Ramos (cell line): ENCODE results near the gene THSD4.

Source experiments
- in situ Hi-C: fragments of 300-500 bp; cut with MboI; formaldehyde crosslinking; loops from one replicate; pipeline ENCODE4 v1.14.3; 2022; ENCODE audit warnings: low sequenced_read_pairs; ENCODE audit not compliant: unreplicated experiment

Gene THSD4

DNA sequence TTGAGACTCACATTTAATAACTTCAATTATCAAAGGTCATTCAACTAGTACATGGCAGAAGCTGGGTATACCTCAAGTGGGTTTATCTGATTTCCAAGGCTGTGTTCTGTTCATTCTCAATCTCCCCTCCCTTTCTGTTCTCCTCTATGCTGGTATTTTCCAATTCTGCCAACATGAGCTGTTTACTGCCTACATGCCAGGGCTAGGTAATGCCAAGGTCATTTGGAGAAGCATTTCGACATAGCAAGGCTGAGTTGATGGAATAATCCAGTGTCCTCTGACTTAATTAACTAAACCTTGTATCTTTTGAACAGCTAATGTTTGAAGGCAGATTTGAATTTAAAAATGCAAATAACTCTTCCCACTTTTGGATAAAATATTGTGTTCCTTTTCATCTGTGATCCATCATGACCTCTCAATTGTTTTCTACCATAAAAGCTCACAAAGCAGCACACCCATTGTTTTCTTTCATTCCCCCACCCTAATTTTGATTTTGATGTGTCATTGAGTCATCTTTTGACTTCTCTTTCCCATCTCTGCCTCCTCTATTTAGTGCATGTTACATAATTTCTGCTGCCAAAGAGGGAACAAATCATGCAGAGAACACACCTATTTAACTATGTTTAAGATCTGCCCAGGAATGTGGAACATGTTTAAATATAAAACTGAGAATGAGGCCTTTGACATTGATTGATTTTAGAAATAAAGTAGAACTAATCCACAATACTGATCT lies 386.2 kb downstream of the THSD4 start:
- in situ Hi-C loops: no loop called here

DNA sequence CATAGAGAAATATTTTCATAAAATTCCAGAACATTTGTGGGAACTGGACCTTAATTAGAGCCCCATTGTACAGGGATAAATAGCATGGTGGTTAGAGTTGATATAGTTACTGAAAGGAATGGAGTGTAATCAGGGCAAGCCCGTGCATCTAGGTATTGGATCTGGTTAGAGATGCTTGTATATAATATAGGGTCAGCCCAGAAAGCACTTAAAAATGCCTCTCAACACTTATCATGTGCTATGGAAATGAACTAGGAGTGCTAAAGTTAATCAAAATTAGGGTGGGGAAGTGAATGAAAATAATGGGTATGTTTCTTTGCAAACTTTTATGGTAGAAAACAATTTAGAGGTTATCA lies 386.8 kb downstream of the THSD4 start:
- in situ Hi-C loops: no loop called here

DNA sequence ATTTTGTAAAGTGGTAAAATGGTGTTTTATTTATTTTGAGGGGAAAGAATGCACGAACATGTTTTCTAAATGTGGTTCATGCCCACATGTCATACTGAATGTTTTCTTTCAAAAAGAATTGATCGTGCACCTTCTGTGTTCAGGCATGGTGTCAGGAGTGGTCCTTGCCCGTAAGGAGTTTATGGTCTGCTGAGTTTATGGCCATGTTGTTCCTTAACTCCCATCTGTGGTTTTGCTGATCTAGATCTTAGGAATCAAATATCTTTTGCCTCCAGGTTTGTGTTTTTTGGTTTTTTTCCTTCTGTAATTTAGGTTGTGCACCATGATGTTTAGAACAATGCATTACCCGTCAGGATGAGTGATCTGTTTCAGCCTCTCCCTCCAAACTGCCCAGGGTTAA lies 390.7 kb downstream of the THSD4 start:
- in situ Hi-C loops: no loop called here

DNA sequence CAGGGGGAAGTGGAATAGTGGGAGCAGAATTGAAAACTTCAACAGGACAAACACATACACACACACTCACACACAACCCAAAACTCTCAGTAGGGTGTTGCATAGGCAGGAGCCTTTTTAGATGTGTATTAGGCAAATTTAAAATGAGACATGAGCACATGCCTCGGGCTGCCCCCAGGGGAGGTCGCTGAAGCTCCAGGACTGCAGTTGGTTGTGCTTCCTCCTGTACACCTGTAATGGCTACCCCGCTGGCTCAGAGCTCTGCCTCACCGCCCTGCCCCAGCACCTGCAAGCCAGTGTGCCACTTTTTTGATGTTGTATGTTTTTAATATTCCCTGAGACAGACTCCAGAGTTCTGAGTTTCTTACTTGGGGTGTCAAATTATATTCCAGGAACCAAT lies 391.7 kb downstream of the THSD4 start:
- in situ Hi-C loops: no loop called here

DNA sequence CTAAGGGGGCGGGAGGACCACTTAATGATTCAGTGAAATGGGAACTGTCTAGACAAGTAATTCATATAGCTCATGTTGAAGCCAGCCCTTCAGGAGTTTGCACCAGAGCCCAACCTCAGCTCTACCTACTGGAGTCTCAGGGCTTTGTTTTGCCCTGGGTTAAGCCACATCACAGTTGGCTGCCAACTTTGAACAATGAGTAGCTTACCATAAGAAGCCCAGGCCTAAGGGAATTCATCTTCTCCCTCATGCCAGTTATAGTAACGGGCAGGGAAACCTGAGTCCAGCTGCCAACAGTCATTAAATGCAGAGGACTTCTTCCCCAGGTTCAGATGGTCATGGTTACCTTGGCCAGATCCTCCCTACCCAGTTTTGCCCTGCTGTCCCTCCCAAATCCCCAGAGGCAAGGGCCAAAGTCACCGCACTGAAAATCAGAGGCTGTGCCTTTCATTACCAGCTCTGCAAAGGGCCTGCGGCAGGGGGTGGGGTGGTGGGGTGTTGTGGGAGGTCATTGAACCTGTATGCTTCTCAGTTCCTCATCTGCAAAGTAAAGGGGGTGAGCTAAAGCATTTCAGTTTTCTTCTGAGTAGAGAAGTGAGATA lies 392.9 kb downstream of the THSD4 start:
- in situ Hi-C loops: no loop called here

DNA sequence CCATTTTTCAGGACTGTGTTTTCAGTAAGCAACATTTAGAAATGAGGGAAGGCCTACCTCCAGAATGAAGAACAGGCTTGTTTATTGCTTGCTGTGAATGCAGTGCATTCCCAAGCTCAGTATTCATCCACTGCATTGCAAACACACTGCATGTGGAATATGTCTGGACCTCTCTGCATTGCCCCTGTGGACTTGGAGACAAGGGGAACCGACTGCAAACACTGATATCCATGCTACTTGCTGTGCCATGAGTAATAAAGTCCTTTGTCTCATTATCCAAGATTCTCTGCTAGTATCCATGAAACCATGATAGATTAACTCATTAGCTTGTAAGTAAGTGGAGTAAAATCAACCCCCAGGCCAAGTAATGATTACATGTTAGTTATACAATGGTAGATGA lies 393.9 kb downstream of the THSD4 start:
- in situ Hi-C loops: no loop called here

DNA sequence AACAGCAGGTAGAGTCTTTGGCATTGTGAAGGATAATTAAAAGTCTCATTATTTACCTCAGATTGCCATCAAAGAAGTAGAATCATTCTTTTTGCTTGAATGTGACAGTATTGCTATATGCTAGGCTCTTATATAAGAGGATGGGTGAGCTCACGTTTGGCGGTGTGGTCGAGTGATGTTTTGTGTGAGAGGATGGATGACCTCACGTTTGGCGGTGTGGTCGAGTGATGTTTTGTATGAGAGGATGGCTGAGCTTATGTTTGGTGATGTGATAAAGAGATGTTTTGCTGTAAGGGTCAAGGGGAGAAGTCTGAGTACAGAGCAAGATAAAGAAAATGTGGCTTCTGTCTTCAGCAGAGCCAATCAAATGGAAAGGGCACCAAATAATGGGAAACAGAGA lies 395.5 kb downstream of the THSD4 start:
- in situ Hi-C loops: no loop called here

DNA sequence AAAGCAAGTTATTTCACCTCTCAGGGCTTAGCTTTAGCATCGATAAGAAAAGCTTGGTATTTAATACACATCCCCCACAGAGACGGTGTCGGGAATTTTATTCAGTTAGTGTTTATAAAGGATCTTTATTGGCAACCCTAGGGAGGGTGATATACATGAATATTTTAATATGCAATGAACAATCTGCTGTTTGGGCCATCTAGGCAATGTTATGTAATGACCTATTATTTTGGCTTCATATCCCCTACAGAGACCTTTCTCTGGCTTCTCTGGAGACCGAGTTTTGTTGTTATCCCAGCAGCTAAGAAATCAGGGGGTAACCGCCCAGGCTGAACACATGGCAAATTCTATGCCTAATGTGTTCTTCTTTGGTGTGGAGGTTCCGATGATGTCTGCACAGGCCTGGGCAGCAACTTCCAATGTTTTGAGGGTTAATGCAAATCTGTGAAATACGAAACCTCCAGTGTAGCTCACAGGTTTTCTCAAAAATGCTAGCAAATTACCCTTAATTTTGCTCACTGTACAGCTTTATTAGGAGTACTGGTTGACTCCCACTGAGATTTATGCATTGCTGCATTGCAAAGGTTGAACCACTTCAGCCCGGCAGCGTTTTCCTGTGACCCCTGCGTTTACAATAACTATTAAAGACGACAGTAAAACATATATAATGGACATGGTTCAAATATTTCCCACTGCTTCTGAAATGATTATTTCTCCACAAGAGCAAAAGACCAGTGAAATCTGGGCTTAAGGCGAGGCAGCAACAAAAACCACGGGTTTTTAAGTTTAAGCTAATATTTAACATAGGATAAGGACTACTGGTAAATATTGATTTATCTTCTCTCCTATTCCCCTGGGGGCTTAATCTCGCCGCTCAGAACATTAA lies 396.8 kb downstream of the THSD4 start:
- in situ Hi-C loops: no loop called here

DNA sequence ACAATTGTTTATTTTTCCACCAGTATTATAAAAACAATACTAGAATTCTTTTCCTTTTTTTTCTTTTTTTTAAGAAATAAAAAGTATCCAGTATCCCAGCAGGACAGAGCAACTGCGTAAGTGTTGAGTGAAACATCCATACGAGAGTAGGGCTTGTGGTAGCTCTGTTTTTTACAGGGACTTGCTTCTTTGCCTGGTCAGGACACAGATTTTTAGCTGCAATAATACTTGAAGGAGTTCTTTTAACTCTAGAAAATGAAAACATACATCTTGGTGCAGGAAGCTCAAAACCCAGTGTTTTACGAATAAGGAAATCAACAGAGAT lies 397.4 kb downstream of the THSD4 start:
- in situ Hi-C loops: no loop called here

DNA sequence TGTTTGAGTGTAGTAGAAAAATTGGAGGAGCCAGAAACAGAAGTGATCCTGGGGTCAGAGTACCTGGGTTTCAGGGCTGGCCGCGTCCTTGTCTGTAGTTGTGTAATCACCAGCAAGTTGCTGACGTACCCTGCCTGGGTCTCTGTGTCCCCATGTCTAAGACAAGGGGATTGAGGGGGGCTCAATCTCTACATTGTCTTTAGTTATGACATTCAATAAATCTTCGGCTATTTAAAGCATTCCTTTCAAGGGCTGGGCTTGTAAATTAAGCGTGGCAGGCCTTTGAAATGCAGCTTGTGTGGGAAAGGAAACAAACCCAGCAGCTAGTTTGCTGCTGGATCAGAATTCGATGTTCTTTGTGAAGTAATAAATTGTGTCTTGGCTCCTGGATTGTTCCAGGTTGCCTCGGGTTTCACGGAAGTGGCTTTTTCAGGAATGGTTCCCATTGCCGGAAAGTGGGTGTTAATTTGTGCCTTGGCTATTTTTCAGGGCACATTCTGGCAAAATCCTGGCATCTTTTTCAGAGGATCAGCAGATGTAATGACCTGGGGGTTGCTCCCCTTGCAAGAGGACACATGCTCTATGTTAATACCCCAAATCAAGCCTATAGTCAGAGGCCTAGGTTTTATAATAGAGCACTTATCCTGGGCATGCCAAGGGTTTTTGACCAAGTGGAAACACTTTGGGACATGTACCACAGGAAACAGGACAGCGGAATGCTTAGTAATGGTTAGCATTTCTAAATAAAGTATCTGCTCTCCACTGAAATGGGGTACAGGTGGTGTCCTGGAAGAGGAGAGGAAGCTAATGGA lies 400.3 kb downstream of the THSD4 start:
- in situ Hi-C loops: no loop called here

DNA sequence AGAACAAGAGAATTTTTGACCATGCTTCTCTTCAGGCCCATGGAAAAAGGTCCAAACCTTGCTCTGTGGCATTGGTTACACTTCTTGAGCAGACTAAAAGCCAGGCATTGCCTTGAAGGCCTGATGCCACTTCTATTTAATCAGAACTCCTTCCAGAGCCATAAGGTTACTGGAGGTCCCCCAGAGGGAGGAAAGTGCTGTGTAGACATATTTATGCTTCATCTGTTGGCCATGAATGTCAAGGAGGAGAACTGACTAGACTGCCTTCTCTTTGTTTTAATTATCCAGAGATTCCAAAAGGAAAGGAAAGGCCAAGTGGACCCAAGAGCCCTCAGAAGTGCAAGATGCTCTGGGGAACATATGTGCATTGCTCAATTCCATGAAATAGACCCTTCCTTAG lies 402.5 kb downstream of the THSD4 start:
- in situ Hi-C loops: no loop called here

DNA sequence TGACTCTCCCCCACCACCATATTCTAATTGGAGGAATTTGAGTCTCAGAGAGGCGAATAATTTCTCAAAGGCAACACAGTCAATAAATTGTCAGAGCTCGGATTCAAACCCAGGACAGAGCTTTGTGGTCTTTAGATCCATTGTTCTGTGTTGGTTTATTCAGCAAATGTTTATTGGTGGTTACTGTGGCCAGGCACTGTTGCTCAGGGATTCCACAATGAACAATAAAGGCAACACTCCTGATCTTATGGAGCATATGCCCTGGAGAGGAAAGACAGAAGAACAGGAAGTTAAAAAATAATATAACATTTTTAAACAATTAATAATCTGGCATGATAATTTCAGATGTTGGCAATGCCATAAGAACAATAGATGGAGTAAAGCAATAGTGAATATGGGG lies 403.4 kb downstream of the THSD4 start:
- in situ Hi-C loops: no loop called here

DNA sequence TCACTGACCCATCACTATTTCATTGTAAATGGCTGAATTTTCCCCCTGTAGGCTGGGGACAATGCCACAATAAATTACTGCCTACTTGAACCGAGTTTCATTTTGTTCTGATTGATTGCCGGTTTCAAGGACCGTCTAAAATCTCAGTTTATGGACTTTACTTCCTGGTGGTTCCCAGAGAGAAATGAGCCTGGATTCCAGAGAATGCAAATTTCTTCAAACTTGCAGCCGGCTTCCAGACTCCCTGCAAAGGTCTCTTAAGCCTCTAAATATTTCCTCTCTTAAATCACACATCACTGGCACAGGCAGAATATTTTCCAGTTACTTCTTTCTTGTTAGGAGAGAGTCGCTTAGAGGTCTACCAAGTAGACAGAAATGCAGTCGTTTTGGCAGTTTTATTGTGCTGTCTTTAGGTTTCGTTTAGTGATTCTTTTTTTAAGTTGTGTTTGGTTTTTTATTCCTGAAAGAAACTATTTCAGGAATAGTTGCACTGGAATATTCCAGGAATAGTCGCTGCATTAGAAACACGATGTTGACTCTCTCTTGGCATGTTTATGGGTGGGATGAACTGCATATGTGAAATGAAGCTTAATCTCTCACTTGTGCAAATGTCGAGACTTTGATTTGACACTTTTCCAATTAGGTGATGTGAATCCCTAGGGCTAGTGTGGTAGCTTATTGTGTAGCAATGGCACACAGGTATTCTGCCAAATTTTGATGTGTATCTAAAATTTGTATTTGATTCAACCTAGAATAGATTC lies 411.0 kb downstream of the THSD4 start:
- in situ Hi-C loops: no loop called here

DNA sequence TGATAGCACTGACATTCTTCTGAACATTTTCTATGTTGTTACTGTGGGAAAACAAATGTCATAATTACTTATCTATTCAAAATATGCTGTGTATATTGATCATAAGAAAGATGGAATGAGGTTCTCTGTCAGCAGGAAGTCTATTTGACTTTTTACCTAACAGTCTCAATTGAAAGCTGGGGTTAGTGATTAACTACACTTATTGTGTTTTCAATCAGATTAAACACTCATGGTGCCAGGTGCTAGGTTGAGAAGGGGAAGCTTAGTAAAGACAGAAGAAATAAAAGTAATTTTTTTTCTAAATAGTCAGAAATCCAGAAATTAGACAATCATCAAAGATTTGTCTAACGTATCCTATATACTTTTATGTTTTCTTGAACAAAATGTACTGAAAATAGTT lies 414.1 kb downstream of the THSD4 start:
- in situ Hi-C loops: no loop called here

DNA sequence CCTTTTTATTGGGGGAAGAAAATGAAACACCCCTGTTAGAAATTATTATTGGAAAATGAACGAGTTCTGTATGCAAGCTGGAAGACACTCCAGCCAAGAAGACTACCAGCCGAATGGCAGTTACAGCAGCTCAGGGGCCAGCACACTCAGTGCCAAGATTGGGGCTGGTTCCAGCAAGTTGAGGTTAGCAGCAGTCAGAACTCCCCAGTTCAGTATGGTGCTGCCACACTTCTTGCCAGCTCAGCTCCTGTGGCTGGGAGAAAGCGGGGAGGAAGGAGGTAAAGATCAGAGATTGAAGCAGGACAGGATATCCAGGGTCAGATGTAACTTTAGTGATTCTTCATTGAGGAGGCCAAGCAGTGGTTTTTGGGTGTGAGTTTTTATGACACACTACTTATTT lies 414.8 kb downstream of the THSD4 start:
- in situ Hi-C loops: no loop called here

DNA sequence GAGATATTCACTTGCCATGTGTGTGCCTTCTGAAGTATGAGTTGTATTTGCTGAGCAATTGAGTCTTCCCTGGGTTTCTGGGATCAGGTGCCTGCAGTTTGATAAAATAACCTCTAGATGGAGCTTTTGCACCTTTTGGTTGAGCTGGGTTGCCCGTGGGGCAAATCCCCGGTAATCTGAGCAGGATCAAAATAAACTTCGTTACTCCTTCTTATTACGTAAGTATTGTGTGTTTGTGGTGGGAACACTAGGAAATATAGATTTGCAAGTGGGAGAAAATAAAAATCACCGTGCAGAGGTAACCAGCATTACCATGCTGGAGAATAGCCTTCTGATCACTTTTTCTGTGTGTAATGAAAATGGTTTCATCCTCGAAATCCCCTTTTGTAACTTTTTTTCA lies 417.7 kb downstream of the THSD4 start:
- in situ Hi-C loops: no loop called here

DNA sequence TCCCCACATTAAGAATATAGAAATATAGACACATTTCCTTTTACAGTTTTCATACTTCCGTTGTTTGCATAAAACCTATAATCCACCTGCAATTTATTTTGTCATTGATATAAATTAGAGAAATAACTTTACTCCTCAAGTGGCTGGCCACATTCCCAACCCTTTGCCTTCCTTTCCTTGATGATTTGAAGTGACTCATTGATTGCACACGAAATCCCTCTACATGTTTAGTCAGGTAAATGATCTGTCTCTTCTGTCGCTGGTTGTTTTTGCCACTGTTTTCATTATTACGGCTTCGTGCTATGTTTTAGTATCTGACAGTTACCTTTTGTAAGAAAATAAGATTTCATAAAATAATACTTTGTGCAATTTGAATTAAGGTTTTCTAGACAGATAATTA lies 422.9 kb downstream of the THSD4 start:
- in situ Hi-C loops: no loop called here

DNA sequence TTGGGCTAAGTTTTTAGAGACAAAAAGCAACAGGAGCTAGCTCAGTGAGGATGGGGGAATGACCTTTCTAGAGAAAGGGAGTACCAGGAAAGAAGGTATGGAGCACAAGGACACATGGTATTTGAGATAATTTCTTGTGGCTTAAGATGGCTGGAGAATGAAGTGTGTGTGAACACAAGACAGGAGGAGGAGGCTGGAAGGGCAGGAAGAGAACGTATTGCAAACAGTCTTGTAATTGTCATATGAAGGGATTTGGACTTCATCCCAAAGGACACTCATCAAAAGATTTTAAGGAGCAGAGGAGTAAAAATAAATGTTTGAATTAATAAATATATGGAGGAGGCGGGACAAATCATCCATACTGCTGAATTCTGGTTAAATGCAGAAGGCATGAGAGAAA lies 426.5 kb downstream of the THSD4 start:
- in situ Hi-C loops: no loop called here

DNA sequence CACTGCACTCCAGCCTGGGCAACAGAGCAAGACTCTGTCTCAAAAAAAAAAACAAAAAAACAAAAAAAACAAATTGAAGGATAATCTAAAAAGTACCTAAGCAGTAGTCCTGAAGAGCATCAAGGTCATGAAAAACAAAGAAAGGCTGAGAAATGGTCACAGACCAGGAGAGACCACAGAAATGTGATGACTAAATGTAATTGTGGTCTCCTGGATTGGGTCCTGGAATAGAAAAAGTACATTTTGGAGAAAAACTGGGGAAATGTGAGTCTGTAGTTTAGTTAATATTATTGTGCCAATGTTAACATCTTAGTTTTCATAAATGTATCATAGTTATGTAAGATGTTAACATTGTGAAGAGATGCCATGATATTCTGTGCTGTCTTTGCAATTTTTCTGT lies 427.6 kb downstream of the THSD4 start:
- in situ Hi-C loops: no loop called here

DNA sequence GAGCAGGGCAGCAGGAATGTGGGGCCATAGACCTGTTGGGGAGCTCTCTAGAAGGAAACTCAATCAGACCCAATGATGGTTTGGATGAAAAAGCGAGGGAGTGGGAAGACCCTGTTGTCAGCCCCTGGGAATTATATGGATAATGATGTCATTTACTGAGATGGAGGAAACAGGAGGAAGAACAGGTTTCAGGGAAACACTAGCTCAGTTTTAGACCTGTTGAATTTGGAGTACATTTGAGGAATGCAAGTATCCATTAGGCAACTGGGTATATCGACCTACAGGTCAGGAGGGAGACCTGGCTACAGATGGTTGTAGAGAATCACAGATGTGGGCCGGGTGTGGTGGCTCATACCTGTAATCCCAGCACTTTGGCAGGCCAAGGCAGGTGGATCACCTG lies 428.1 kb downstream of the THSD4 start:
- in situ Hi-C loops: no loop called here
